ENCODE data around the gene RNF224.

Gene RNF224

GRCh38 chr9:137269231-137269772 lies 42.0 kb downstream of the RNF224 start:
- H3K4me3 ChIP-seq (ENCODE audit: control insufficient read depth, low read depth, low read length) = no peak overlapping the region

GRCh38 chr9:137270929-137271695 lies 43.8 kb downstream of the RNF224 start:
- TF ChIP-seq, protein P1, sequence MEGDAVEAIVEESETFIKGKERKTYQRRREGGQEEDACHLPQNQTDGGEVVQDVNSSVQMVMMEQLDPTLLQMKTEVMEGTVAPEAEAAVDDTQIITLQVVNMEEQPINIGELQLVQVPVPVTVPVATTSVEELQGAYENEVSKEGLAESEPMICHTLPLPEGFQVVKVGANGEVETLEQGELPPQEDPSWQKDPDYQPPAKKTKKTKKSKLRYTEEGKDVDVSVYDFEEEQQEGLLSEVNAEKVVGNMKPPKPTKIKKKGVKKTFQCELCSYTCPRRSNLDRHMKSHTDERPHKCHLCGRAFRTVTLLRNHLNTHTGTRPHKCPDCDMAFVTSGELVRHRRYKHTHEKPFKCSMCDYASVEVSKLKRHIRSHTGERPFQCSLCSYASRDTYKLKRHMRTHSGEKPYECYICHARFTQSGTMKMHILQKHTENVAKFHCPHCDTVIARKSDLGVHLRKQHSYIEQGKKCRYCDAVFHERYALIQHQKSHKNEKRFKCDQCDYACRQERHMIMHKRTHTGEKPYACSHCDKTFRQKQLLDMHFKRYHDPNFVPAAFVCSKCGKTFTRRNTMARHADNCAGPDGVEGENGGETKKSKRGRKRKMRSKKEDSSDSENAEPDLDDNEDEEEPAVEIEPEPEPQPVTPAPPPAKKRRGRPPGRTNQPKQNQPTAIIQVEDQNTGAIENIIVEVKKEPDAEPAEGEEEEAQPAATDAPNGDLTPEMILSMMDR (conservative IDR thresholded peaks at IDR 0.05; ENCODE audit: control insufficient read depth, insufficient read depth, low read depth, low read length) = no peak
- no peak for DNase-seq (ENCODE audit: low read depth)
- H3K4me3 ChIP-seq (ENCODE audit: control insufficient read depth, low read depth, low read length) = no peak overlapping the region

More at GRCh38 chr9:137269231-137269772, 42.0 kb downstream of the RNF224 start:
- no peak for DNase-seq (ENCODE audit: low read depth)
- TF ChIP-seq, protein P1 (conservative IDR thresholded peaks at IDR 0.05; ENCODE audit: control insufficient read depth, insufficient read depth, low read depth, low read length) = no peak

- H3K4me3 ChIP-seq (ENCODE audit: control insufficient read depth, low read depth, low read length) = no peak overlapping the region
- TF ChIP-seq, protein P1 (conservative IDR thresholded peaks at IDR 0.05; ENCODE audit: control insufficient read depth, insufficient read depth, low read depth, low read length) = no peak
- no peak for DNase-seq (ENCODE audit: low read depth)
These were observed 44.4 kb downstream of the RNF224 start for GRCh38 chr9:137271696-137272076.

DNA sequence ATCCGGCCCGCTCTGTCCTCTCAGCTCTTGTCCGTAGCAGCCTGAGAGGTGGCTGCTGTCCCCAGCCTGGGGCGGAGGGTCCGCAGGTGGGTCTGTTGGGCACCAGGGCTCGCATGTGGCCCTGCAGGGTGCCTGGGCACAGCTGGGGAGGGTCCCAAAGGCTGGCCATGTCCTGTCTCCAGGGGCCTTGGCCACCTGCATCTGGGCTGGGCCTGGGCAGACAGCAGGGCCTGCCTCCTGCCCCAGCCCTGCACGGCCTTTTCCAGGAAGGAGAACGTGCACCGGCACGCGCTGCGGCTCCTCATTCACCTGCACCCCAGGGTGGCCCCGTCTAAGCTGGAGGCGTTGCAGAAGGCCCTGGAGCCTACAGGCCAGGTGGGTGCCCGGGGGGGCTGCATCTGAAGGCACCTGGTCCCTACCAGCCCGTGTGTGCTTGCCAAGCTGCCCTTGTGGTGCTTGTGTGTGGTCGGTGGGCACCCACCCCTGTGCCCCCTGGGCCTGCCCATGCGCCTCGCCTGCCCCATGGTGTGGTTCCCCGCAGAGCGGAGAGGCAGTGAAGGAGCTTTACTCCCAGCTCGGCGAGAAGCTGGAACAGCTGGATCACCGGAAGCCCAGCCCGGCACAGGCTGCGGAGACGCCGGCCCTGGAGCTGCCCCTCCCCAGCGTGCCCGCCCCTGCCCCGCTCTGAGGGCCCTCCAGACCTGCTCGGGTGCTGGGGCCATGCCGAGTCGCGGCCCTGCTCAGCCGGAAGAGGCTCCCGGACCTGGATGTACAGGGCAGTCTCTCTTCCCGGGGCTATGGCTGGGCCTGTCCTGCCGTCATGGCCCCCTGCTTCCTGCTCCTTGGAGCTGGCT lies 45.2 kb downstream of the RNF224 start:
- no peak for DNase-seq (ENCODE audit: low read depth)
- H3K4me3 ChIP-seq (ENCODE audit: control insufficient read depth, low read depth, low read length) = no peak overlapping the region
- TF ChIP-seq, protein P1 (conservative IDR thresholded peaks at IDR 0.05; ENCODE audit: control insufficient read depth, insufficient read depth, low read depth, low read length) = no peak

GRCh38 chr9:137273095-137273490 lies 45.8 kb downstream of the RNF224 start:
- DNase-seq (ENCODE audit: low read depth) = no peak
- H3K4me3 ChIP-seq (ENCODE audit: control insufficient read depth, low read depth, low read length) = no peak overlapping the region
- TF ChIP-seq, protein P1 (conservative IDR thresholded peaks at IDR 0.05; ENCODE audit: control insufficient read depth, insufficient read depth, low read depth, low read length) = no peak

- no peak for DNase-seq (ENCODE audit: low read depth)
- H3K4me3 ChIP-seq (ENCODE audit: control insufficient read depth, low read depth, low read length) = no peak overlapping the region
- TF ChIP-seq, protein P1 (conservative IDR thresholded peaks at IDR 0.05; ENCODE audit: control insufficient read depth, insufficient read depth, low read depth, low read length) = no peak
These were observed 46.5 kb downstream of the RNF224 start for GRCh38 chr9:137273611-137274320.

Measured in fibroblast of mammary gland (primary cell).